Activated T-cell treated with anti-CD3 and anti-CD28 coated beads, Interleukin-2, amount 50 U/mL, for 24 hours (primary cell): ENCODE data around the gene MAL.
A peak's percentile ranks its signal among the peaks of the same experiment; 100 is the strongest.

Experiments
- DNase-seq: peaks from one replicate; pipeline ENCODE4 v3.0.0-alpha.2; 2020
- H3K27ac Mint-ChIP-seq: 2 replicates; pipeline ENCODE4 v1.8.0; 2020; ENCODE audit warnings: mild to moderate bottlenecking, mixed read lengths
- H3K27me3 Mint-ChIP-seq: 2 replicates; pipeline ENCODE4 v1.8.0; 2020; ENCODE audit warnings: mixed read lengths
- H3K36me3 Mint-ChIP-seq: 2 replicates; pipeline ENCODE4 v1.8.0; 2020; ENCODE audit warnings: low read depth, mixed read lengths
- H3K4me1 Mint-ChIP-seq: 2 replicates; pipeline ENCODE4 v1.8.0; 2020; ENCODE audit warnings: low read depth, mixed read lengths
- H3K4me3 Mint-ChIP-seq: 2 replicates; pipeline ENCODE4 v1.8.0; 2020; ENCODE audit warnings: mild to moderate bottlenecking, moderate library complexity, mixed read lengths
- H3K9me3 Mint-ChIP-seq: 2 replicates; pipeline ENCODE4 v1.8.0; 2020; ENCODE audit warnings: mixed read lengths

MAL gene

DNA sequence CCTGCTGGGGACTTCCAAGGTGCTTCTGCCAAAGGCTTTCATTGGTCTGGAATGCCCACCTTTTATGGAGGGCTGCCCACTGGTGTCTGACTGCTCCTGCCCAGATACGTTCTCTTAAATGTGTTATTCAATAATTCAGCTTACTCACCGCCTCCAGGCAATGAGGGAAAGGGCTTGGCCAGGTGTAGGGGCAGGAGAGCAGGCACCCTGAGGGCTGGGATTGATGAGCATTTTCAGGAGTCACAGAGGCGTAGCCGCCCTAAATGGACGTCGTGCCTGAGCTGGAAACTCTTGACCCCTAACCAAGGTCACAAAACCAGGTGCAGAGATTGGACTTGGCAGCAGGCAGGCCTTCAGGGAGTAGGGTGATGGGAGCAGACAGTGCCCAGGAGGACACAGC lies 26.8 kb downstream of the MAL start:
- Mint-ChIP-seq H3K36me3 (peaks cover 31% of the 10 kb centered on the region), H3K27ac (no peak overlapping the region), H3K27me3 (no peaks in the 10 kb centered on the region), H3K9me3 (no peaks in the 10 kb centered on the region), H3K4me3 (no peak overlapping the region), H3K4me1 (peaks cover 74% of the 10 kb centered on the region)
- DNase-seq: no peak

- H3K4me3 Mint-ChIP-seq: no peak overlapping the region
- H3K4me1 Mint-ChIP-seq: peaks cover 69% of the 10 kb centered on the region
- H3K27me3 Mint-ChIP-seq: no peaks in the 10 kb centered on the region
- H3K36me3 Mint-ChIP-seq: peaks cover 31% of the 10 kb centered on the region
- H3K27ac Mint-ChIP-seq: no peak overlapping the region
- DNase-seq: no peak
- H3K9me3 Mint-ChIP-seq: no peaks in the 10 kb centered on the region
Observed at GRCh38 chr2:95052804-95053479, 27.4 kb downstream of the MAL start.

- Mint-ChIP-seq H3K27me3 (no peaks in the 10 kb centered on the region), H3K4me3 (no peak overlapping the region), H3K27ac (no peak overlapping the region), H3K4me1 (peaks cover 68% of the 10 kb centered on the region), H3K36me3 (peaks cover 31% of the 10 kb centered on the region), H3K9me3 (no peaks in the 10 kb centered on the region)
- DNase-seq: no peak
Observed at GRCh38 chr2:95053543-95053942, 28.0 kb downstream of the MAL start.

- no peak for DNase-seq
- Mint-ChIP-seq H3K36me3 (peaks cover 31% of the 10 kb centered on the region), H3K4me1 (peaks cover 68% of the 10 kb centered on the region), H3K27ac (peak overlapping the region; percentile 11), H3K27me3 (no peaks in the 10 kb centered on the region), H3K4me3 (no peak overlapping the region), H3K9me3 (no peaks in the 10 kb centered on the region)
Observed at GRCh38 chr2:95054016-95054415, 28.5 kb downstream of the MAL start.

- Mint-ChIP-seq H3K4me1 (peaks cover 61% of the 10 kb centered on the region), H3K4me3 (no peak overlapping the region)
Observed at GRCh38 chr2:95055262-95055661, 29.8 kb downstream of the MAL start.

DNA sequence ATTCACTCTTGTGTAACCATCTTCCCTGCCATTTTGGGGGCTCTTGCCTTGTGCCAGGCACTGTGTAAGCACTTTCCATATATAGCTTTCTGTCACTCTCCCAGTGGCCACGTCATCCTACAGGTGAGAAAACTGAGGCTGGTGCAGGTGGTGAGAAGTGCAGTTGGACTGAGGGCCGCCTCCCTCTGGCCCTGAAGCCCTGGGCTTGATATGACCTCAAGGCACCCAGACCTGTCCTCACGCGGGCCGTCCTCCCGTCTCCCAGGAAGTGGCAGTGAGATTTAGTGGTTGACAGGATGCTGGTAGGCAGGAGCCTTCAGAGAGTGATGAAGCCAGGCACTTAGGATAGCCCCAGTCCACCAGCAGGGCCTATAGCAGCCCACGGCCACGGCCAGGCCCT lies 30.5 kb downstream of the MAL start:
- H3K36me3 Mint-ChIP-seq: peaks cover 22% of the 10 kb centered on the region
- no peaks in the 10 kb centered on the region for H3K27me3 Mint-ChIP-seq
- DNase-seq: no peak
- no peak overlapping the region for H3K27ac Mint-ChIP-seq
- no peak overlapping the region for H3K4me3 Mint-ChIP-seq
- no peaks in the 10 kb centered on the region for H3K9me3 Mint-ChIP-seq
- H3K4me1 Mint-ChIP-seq: peaks cover 56% of the 10 kb centered on the region

More at GRCh38 chr2:95055262-95055661, 29.8 kb downstream of the MAL start:
- H3K36me3 Mint-ChIP-seq: peaks cover 25% of the 10 kb centered on the region
- H3K9me3 Mint-ChIP-seq: no peaks in the 10 kb centered on the region
- no peak for DNase-seq
- no peaks in the 10 kb centered on the region for H3K27me3 Mint-ChIP-seq
- peak overlapping the region; percentile 27 for H3K27ac Mint-ChIP-seq

DNA sequence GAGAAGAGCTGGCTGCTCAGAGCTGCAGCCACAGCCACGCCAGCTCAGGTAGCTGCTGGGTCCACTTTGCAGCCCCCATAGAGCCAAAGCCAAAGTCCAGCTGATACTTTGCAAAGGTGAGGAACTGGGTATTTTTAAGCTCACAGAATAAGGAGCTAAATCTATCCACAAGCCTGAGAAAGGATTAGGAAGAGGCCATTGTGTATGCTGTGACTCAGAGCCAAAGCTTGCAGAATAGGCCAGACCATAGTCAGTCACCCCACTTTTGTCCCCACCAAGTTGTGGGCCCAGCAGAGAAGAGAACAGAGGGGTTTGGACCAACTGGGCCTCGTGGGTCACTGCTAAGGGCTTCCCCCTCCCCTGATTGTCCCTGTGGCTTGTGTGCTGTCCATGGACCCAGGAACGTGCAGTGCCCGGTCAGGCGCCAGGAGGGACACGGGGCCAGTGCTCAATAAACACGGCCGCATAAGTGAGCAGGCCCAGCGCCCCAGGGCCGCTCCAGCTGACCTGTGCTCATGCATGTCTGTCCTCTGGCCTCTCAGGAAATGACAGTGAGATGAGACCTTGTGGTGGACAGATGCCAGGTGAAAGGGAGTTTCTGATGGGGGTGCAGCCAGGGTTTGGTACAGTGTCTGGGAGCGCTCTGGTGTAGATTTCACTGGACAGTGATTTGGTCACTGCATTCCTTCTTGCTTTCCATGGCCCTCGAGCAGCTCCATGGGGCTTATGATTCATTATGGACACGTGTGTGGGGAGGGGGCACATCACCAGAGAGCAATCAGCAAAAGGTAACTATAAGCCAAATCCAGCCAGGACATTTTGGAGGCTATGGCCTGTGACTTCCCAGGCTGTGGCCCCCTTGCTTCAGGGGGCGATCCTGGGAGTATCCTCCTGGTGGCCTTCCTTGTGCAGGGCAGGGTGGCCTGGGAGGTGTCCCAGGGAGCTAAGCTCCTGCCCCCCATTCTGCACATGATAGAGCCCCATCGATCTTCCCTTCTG lies 31.3 kb downstream of the MAL start:
- Mint-ChIP-seq H3K4me1 (peaks cover 55% of the 10 kb centered on the region), H3K27me3 (no peaks in the 10 kb centered on the region), H3K9me3 (no peaks in the 10 kb centered on the region), H3K36me3 (peaks cover 18% of the 10 kb centered on the region), H3K4me3 (no peak overlapping the region), H3K27ac (no peak overlapping the region)
- DNase-seq: no peak

GRCh38 chr2:95057535-95058370 lies 32.2 kb downstream of the MAL start:
- H3K4me1 Mint-ChIP-seq: peaks cover 57% of the 10 kb centered on the region
- no peak for DNase-seq
- H3K36me3 Mint-ChIP-seq: peaks cover 10% of the 10 kb centered on the region
- H3K4me3 Mint-ChIP-seq: no peak overlapping the region
- H3K9me3 Mint-ChIP-seq: no peaks in the 10 kb centered on the region
- no peak overlapping the region for H3K27ac Mint-ChIP-seq
- H3K27me3 Mint-ChIP-seq: no peaks in the 10 kb centered on the region

DNA sequence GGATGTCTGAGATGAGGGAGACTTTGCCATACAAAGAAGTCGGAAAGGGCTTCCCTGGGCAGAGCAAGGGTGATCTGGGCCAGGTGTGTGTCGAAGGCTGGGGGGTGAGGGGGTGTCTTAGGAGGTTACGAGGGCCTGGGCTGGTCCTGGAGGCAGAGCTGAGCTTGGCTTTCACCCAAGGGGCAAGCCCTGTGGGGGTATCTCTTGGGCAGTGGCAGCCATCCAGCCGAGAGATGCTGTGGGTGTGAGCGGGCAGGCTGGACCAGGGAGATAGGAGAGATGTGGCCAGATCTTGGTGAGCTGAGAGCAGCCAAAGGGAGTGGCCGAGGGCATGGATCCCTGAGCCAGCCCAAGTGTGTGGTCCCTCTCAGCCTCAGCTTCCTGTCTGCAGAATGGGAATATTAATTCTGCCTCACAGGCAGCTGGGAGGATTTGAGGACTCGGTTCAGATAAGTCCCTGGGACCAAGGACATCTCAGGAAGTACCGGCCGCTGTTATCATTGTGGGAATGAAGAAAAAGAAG lies 33.0 kb downstream of the MAL start:
- Mint-ChIP-seq H3K4me1 (peaks cover 57% of the 10 kb centered on the region), H3K36me3 (peaks cover 3% of the 10 kb centered on the region), H3K27ac (no peak overlapping the region), H3K9me3 (no peaks in the 10 kb centered on the region), H3K27me3 (no peaks in the 10 kb centered on the region), H3K4me3 (no peak overlapping the region)
- peak; percentile 22 for DNase-seq

DNA sequence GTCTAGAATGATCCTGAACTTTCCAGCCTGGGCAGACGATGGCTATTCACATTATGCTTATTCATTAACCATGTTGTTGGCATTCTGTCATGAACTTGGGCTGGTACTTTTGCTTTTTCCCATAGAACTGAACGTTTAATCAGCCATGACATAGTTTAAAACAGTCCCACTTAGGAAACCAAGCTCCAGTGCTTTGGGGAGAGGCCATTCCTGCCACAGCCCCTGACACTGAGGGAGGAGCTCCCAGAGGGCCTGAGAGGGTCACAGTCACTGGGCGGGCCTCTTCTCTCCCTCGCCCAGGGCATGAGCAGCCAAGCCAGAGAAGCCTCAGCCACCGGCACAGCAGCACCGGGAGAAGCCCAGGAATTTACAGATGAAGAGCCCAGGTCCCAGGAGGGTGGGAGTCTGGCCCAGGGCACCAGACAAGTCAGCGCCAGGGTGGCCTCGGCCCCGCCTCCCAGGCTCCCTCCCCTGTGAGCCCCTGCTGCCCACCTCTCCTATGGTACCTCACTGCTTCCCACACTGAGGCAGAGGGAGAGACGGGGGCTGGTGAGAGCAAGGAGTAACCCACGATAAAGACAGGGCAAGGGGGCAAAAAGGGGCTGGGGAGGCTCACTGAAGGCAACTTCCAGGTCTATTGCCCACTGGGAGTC lies 33.6 kb downstream of the MAL start:
- Mint-ChIP-seq H3K27ac (no peak overlapping the region), H3K27me3 (no peaks in the 10 kb centered on the region), H3K9me3 (no peaks in the 10 kb centered on the region), H3K4me3 (no peak overlapping the region), H3K36me3 (no peaks in the 10 kb centered on the region), H3K4me1 (peaks cover 55% of the 10 kb centered on the region)
- DNase-seq: peak; percentile 22

- peaks cover 50% of the 10 kb centered on the region for H3K4me1 Mint-ChIP-seq
- no peak overlapping the region for H3K27ac Mint-ChIP-seq
- no peaks in the 10 kb centered on the region for H3K27me3 Mint-ChIP-seq
- H3K36me3 Mint-ChIP-seq: no peaks in the 10 kb centered on the region
- H3K4me3 Mint-ChIP-seq: no peak overlapping the region
- no peaks in the 10 kb centered on the region for H3K9me3 Mint-ChIP-seq
- DNase-seq: peak; percentile 22
Observed at GRCh38 chr2:95059656-95060370, 34.3 kb downstream of the MAL start.

DNA sequence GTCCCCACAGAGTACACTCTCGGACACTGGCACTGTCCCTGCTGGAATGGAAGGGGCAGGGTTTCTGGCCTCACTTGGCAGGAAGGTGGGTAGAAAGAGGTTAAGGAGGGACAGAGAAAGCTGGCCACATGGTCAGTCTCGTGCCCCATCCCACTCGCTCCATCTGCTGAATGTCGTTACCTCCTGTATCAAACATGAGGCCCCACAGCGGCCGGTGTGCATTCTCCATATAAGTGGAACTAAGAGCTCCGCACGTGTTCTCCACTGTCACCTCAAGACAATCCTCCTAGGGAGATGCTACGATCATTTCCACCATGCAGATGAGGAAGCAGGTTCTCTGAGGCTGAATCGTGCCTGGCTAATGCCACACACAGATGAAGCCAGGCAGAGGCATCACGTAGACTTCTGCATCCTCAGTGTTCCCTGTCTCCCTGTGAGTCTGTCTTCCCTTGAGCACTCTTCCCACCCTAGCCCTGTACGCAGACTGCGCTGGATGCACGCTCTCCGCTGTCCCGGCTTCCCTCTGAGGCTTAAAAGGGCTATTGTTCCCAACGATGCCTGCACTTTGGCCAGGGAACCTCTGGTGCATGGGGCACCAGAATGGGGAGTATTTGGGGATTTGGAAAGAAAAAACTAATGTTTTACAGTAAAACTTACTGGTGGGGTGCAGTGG lies 35.1 kb downstream of the MAL start:
- no peaks in the 10 kb centered on the region for H3K27me3 Mint-ChIP-seq
- no peak overlapping the region for H3K4me3 Mint-ChIP-seq
- H3K4me1 Mint-ChIP-seq: peaks cover 43% of the 10 kb centered on the region
- H3K36me3 Mint-ChIP-seq: no peaks in the 10 kb centered on the region
- peak; percentile 19 for DNase-seq
- no peak overlapping the region for H3K27ac Mint-ChIP-seq
- H3K9me3 Mint-ChIP-seq: no peaks in the 10 kb centered on the region

GRCh38 chr2:95061119-95061512 lies 35.6 kb downstream of the MAL start:
- Mint-ChIP-seq H3K27ac (no peak overlapping the region), H3K4me1 (peaks cover 38% of the 10 kb centered on the region), H3K4me3 (no peak overlapping the region), H3K27me3 (no peaks in the 10 kb centered on the region), H3K36me3 (no peaks in the 10 kb centered on the region), H3K9me3 (no peaks in the 10 kb centered on the region)
- DNase-seq: no peak
